ELR (cell line): ENCODE data around the gene TBC1D24.

Experiments used
- DNase-seq: peaks from one replicate; pipeline ENCODE4 v3.0.0-alpha.2; 2015; ENCODE audit warnings: low read depth

Gene TBC1D24

DNA sequence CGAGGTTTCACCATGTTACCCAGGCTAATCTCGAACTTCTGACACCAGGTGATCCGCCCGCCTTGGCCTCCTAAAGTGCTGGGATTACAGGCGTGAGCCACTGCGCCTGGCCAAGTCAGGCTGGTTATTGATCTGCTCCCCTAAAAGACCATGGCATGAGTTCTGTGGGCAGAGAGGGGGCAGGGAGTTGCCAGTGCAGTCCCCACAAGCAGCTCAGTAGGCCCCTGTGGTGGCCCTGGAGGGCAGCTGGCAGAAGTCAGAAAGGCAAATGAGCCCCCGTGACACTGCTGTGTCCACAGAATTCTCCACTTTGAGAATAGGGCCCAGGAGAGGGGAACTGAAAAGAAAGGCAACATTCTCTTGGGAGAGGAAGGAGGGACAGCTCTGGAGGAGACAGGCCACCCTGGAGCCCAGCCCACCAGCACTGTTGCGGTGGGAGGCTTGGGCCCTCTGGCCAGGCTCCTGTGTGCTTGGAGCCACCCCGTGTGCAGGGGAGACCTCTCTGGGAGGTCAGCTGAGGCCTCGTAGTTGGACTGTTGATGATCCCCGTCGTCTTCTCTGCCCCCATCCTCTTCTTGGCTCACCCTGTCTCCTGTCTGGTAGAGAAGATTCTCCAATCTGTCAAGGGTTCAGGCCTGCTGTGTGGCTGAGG, 43.2 kb downstream of the TBC1D24 start:
- no peak for DNase-seq

DNA sequence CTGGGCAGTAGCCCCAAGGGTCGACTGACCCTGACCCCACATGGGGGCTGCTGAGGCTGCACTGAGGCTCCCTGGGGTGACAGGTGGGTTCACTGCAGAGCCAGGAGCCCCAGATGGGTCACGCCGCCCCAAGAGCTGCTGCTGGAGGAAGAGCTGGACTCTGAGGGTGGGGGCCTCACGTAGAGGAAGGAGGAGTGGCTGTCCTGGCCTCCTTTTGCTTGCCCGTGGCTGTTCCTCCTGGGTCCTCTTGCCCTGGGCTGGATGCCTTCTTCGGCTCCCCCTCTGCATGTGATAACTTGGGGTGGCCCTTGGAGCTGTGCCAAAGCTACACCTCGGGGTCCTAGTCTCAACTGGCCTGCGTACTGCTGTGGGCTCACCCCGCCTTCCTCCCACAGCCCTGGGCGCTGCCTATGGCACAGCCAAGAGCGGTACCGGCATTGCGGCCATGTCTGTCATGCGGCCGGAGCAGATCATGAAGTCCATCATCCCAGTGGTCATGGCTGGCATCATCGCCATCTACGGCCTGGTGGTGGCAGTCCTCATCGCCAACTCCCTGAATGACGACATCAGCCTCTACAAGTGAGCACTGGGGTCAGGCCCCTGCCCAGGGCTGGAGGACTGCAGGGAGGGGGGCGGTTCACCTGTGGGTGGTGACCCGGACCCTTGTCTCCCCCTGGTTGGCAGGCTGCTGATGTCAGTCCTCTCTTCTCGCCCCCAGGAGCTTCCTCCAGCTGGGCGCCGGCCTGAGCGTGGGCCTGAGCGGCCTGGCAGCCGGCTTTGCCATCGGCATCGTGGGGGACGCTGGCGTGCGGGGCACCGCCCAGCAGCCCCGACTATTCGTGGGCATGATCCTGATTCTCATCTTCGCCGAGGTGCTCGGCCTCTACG, 44.1 kb downstream of the TBC1D24 start:
- no peak for DNase-seq

DNA sequence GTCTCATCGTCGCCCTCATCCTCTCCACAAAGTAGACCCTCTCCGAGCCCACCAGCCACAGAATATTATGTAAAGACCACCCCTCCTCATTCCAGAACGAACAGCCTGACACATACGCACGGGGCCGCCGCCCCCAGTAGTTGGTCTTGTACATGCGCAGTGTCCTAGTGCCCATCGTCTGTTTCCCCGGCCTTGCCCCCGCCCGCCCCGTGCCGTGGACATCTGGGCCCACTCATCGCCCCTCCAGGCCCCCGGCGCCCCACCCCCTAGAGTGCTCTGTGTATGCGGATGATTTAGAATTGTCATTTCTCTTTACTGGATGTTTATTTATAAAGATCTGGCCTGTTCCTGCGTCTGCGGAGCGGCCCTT, 44.8 kb downstream of the TBC1D24 start:
- no peak for DNase-seq

DNA sequence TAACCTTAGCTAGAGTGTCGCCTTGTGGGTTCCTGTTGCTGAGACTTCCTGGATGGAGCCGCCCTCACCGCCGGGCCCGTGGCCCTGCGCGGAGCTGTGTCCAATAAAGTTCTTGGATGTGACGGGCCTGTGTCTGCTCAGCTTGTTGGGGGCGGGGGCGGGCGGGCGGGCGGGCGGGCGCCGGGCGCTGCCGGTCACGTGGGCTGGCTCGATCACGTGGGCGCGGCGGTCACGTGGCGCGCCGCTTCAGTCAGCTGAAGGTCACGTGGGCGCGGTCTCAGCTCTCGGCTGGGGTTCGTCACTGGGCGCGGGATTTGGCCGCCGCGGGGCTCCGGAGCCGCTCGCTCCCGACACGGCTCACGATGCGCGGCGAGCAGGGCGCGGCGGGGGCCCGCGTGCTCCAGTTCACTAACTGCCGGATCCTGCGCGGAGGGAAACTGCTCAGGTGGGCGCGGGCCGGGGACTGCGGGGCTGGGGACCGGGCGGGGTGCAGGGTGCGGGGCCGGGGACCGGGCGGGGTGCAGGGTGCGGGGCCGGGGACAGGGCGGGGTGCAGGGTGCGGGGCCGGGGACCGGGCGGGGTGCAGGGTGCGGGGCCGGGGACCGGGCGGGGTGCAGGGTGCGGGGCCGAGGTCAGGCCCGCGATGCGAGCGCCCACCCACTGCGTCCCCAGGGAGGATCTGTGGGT, 45.3 kb downstream of the TBC1D24 start, which contains the start of gene AMDHD2:
TSS of gene AMDHD2 (plus strand) at position 275 of the 687 bp plus-strand sequence. CDS start at position 363, 88 bp downstream.
- peak; percentile 94 for DNase-seq

DNA sequence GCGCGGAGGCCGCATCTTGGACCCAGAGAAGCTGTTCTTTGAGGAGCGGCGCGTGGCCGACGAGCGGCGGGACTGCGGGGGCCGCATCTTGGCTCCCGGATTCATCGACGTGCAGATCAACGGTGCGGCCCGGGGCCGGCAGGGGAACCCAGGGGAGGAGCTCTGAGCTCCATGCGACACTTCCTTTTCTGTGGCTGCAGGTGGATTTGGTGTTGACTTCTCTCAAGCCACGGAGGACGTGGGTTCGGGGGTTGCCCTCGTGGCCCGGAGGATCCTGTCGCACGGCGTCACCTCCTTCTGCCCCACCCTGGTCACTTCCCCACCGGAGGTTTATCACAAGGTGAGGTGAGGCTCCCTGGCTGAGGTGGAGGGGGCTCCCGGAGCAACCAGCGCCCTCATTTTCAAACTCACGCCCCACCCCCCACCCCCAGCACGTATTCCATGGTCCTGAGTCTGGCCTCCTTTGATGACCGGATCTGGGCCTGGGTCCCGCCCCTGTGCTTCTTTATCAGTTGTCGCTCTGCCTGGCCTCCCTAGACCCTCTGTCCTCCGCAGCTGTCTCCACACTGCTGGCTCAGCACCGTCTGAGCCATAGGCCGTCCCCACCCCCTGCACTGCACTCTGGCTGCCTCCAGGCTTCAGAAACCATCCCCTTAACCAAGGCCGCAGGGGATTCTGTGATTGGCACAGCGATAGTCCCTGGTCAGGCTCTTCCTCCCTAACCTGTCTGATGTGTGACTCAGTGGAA, 46.0 kb downstream of the TBC1D24 start:
- DNase-seq: peak; percentile 40

DNA sequence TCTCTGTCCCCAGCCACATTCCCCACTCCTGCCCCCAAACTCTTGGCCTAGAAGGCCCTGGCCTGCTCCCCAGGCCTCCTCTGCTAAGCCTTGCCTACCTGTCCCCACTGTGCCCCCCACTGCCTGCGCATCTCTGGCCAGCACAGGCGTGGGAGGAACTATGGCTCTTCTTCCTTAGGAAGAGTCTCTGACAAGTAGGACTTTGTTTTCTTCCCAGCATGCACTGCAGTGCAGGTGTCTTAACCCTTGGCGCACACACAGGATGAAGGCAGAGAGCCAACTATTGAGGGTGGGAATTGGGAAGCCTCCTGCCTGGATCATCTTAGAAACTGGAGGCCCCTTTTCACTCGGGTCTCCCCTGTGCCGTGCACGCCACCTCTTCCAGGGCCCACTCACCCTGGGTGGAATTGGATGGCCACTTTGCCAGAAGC, 48.9 kb downstream of the TBC1D24 start:
- DNase-seq: no peak

DNA sequence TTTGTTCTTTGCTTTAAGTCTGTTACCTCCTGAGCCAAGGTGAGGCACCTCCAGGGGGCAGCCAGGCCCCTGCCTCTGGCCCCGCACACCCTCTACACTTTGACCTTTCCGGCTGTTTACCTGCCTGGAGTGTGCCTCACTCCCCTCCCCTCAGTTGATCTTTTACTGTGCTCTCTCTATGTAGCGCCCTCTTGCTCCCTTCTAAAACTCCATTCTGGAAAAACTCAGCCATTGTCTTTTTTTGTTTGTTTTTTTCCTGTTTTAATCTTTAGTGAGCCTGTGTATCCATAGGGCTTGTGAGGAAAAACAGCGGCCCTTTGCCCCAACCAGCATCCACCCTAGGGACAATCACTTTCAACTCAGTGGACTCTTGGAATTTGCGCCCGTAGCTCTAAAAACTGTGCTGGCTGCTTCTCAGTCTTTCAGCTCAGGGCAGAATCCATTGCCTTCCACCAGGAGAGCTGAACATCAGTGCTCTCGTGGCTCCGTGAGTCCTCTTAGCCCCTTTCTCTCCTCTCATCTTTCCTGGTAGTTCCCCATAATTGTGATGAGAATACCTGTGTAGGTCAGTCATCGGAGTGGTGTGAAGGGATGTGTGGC, 49.5 kb downstream of the TBC1D24 start:
- DNase-seq: no peak

DNA sequence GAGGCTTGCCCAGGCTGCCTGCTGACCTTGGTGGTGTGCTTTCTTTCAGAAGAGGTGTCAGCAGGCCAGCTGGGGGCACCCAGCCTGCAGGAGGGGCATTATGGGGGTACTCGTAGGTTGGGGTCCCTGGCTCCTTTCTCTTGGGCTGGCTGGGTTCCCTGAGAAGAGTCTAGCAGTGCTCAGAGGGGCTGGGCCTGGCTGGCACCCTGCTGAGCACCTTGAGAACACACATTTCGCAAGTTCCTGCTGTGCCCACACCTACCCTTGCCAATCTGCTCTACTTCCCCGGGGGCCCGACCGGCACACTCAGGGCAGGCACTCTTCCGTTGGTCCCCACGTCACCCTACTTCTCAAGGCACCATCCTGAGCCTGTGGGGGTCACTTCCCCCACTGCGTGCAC, 51.2 kb downstream of the TBC1D24 start:
- no peak for DNase-seq

DNA sequence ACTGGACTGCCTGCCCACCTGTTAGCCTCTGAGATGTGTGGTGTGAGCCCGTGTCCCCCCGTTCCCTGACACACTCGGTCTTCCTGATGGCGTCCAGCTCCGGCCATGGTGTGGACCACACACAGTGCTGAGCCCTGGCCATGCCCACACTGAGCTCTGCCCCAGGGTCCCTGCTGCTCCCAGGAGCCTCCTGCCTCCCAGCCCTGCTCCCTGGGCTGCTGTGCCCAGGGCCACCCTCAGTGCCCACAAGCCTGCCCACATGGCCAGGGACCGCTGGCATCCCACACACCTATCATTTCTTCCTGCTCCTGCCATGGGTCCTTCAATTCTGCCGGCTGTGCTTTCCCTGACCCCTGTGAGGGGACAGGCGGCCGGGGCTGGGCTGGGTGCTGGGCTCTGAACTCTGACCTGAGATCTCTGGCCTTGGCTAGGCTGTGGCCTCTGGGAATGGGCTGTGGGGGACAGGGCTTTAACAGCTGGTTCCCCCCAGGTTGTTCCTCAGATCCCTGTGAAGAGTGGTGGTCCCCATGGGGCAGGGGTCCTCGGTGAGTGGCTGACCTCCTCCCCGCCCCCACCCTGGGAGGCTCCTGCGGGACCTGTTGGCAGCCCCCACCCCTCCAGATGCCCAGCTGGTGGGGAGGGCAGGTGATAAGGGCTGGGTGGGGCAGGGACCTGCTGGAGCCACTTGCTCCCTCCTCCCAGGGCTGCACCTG, 52.3 kb downstream of the TBC1D24 start:
- DNase-seq: no peak

DNA sequence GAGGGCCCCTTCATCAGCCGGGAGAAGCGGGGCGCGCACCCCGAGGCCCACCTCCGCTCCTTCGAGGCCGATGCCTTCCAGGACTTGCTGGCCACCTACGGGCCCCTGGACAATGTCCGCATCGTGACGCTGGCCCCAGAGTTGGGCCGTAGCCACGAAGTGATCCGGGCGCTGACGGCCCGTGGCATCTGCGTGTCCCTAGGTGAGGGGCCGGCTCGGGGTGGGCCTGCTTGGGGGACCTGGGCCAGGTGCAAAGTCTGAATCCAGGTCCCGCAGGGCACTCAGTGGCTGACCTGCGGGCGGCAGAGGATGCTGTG, 52.8 kb downstream of the TBC1D24 start:
- no peak for DNase-seq

DNA sequence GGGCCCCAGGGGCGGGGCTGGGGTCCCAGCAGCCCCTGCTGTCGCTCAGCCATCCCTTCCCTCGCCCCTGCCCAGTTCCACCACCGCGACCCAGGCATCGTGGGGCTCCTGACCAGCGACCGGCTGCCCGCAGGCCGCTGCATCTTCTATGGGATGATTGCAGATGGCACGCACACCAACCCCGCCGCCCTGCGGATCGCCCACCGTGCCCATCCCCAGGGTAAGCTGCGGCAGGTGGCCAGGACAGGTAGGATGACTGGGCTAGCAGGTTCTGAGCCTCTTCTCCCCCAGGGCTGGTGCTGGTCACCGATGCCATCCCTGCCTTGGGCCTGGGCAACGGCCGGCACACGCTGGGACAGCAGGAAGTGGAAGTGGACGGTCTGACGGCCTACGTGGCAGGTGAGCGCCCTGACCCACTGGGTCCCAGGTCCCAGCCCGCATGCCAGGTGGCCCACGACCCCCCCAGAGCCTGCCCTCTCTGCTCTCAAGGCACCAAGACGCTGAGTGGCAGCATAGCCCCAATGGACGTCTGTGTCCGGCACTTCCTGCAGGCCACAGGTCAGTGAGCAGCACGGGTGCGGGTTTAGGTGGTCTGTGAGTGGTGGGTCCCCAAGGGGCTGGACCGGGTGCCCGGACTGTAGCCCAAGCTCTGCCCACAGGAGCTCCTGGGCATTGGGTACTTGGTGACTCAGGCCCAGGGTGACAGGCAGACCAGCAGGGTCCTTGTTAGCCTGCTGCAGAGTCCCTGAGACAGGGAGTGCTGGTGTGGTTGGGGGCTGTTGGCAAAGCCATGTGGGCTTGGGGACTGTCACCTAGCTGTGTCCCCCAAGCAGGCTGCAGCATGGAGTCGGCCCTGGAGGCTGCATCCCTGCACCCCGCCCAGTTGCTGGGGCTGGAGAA, 53.5 kb downstream of the TBC1D24 start:
- DNase-seq: no peak

DNA sequence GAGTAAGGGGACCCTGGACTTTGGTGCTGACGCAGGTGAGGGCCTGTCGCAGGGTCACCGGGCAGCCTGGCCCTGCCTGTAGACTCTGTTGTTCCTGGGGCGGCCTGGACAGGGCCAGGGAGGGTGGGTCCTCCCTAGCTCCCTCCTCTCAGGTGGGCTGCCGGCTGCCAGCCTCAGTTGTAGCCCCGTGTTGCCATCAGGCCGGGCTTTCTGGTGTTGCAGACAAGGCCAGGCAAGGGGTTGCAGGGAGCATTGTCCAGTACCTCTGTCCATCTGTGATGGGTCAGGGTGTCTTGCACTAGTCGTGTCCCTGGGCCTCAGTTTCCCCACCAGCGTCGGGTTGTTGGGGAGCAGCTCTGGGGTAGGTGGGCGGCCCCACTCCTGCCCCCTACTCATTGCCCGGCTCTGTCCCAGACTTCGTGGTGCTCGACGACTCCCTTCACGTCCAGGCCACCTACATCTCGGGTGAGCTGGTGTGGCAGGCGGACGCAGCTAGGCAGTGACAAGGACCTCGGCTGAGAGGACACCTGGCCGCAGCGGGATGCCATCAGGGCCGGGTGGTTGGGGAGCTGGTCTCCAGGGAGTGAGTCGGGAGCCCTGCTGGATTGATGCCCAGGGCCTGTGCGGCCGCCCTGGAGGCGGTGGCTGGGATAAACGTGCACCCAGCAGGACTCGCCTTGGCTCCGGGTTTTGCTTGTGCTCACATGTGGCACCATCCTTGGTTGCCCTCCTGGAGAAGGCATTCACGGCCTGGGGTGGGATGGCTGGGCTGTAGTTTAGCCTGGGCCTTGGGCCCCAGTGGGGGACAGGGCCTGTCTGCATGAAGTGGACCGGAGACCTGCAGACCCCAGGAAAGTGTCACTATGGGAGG, 54.4 kb downstream of the TBC1D24 start:
- DNase-seq: peak; percentile 46

DNA sequence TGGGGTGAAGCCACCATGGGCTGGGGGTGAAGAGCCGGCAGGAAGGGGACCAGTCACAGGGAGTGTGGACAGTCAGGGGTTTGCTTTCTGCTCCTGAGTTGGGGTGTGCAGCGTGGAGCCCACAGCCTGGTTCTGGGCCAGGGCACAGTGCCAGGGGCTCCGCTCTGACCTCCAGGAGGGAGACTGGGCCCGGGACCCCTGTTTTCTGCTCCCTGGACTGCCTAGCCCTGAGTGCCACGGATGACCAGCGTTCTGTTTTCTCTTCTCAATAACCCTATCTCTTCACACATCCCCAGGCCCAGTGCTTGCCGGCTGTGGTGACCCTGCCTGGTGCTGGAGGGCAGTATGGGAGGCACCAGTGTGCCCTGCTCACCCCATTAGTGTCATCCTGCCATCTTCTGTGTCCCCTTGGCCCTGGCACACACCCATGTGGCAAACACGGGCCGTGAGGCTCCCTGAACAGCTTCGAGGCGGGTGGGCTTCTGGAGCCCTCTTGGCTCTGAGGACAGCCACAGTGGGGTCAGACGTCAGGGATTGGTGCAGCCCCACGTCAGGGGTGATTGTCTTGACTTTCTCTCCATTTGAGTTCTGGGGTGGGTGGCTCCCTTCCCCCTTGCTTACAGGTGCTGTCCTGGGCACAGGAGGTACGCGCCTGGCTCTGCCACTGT, 55.2 kb downstream of the TBC1D24 start:
- DNase-seq: no peak

DNA sequence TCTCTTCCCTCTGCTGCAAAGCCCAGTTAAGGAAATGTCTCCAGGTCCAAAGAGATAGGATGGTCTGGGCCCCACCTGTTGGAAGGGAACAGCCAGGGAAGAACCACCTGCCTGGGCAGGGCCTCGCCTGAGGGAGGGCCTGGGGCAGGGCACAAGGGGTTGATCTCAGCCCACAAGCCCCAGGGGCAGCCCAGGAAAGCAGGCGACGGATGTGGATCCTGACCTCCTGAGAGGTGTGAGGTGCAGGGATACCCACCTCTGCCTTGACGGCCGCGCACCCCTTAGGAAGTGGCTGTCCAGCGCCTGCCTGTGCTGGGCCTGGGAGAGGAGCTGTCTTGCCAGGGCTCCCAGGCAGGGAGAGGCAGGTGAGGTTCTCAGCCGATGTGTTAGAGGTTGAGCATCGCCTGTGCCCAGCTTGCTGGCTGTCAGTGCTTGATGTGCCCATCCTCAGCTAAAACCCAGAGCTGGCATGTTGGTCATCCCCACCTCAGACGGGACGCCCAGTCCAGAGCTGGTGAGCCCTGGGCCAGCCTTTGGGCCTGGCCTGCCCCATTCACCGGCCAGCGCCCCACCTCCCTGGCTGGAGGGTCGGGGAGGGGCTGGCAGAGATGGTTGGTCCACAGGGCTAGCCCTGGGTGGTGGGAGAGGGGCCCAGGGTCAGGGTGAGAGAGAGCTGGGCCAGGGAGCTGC, 55.8 kb downstream of the TBC1D24 start:
- no peak for DNase-seq

DNA sequence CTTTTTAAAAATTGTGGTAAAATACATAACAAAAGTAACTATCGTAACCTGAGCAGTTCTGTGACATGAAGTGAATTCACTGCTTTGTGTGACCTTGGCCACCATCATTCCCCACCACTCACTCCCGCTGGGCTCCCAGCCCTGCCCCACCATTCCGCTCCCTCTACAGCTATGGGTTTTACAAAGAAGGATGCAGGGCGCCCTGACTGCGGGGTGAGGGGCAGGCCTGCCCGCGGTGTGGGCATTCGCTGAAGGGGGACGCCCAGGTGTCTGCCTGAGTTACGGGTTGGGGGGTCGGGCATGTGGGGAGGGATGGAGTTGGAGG, 56.4 kb downstream of the TBC1D24 start, which contains the start of gene CEMP1:
TSS of gene CEMP1 (minus strand) at position 38 of the 325 bp plus-strand sequence. CDS start 335 bp downstream, outside the sequence.
- no peak for DNase-seq

DNA sequence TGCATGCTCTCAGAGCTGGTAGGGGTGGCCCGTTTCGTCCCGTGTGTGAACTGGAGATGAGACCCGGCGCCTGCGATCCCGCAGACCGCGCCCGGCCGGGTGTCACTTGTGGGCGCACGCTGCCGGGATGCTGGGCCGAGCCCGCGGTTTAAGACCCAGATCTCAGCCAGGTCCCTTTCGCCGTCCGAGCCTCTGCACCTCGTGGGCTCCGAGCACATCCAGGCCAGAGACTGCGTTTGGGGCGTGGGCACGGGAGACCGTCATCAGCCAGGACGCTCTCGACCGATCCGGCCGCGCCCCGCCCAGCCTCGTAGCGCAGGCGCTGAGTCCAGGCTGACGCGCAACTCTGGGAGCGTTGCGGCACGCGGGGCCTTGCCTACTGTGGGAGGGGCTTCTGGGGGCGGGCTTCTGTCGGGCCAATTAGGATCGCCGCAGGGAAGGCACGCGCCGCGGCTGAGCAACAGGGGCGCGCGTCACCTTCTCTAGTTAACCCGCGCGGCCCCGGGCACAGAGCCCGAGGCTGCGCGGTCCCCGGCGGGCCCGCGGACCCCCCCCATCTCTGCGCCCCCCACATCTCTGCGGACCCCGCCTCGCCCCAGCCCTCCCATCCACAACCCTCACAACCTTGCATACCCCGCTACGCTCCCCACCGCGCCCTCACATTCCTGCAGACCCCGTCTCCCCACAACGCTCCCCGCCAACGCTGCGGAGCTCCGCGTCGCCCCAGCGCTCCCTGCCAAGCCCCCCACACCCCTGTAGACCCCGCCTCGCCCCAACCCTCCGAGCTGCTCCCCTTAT, 57.0 kb downstream of the TBC1D24 start:
- peak; percentile 97 for DNase-seq

DNA sequence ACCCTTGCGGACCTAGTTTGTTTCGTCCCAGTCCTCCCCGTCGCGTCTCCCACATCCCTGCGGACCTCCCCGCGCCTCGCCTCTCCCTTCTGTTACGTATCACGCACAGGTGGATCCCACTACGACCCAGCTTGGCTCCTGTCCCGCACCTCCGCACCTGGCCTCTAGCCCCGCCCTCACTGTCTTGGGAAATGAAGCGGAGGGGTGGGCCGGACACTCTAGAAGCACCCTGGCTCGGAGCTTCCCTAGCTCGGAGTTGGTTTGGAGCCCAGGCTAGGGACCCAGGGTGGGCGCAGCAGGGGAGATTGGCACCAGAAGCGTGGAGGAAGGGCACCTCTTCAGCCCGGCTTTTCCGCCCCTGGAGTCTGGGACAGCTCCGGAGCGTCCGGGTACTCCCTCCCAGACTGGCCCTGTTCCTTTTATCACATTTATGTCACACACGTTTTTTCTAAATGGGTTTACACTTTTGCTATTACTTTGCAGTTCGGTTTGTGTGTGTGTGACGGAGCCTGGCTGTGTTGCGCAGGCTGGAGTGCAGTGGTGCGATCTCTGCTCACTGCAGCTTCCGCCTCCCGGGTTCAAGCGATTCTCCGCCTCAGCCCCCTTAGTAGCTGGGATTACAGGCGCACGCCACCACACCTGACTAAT, 57.7 kb downstream of the TBC1D24 start:
- DNase-seq: peak; percentile 37
